Breast epithelium (tissue), 4 donors: ENCODE measurements around the gene TEKT1. TPM values are rescaled to one million over a fixed set of nuclear protein-coding genes. Genes with fewer than 3 reads are reported as not detected.
A peak's percentile ranks its signal among the peaks of the same experiment; 100 is the strongest.

ENCODE experiments used
- DNase-seq, 2 donors: peaks; one replicate each; pipeline ENCODE4 v3.0.0-alpha.2; 2019; ENCODE audit warnings: low spot score in 2 of 2
- H3K27ac ChIP-seq, 2 donors: fragments of 200-600 bp; sonication (generic) in 1 of 2; one replicate each; pipeline ENCODE4 v1.5.1; 2016 to 2019; ENCODE audit warnings: mild to moderate bottlenecking in 1 of 2
- H3K27me3 ChIP-seq, 2 donors: fragments of 200-600 bp; sonication (generic) in 1 of 2; one replicate each; pipeline versions ENCODE4 v1.5.1 to v1.6.0; 2017 to 2019; ENCODE audit warnings: control low read depth in 1 of 2, mild to moderate bottlenecking in 1 of 2
- H3K36me3 ChIP-seq: fragments of 200-600 bp; one replicate; pipeline ENCODE4 v1.5.1; 2019
- H3K4me1 ChIP-seq, 2 donors: fragments of 200-600 bp; sonication (generic); one replicate each; pipeline ENCODE4 v1.5.1; 2016 to 2019; ENCODE audit warnings: control low read depth in 1 of 2
- H3K4me3 ChIP-seq, 3 donors: fragments of 200-600 bp; sonication (generic); 1 replicate in 2 of 3; 2 replicates in 1 of 3; pipeline ENCODE4 v1.5.1; 2016 to 2019; ENCODE audit warnings: mild to moderate bottlenecking in 3 of 3, moderate library complexity in 2 of 3
- H3K9me3 ChIP-seq, 2 donors: fragments of 200-600 bp; sonication (generic) in 1 of 2; one replicate each; pipeline ENCODE4 v1.5.1; 2016 to 2019; ENCODE audit warnings: control low read depth in 1 of 2
- POLR2A ChIP-seq: fragments of 450-650 bp; IDR thresholded peaks from one replicate; pipeline ENCODE4 v1.6.1; 2016; ENCODE audit warnings: antibody characterized with exemption, mild to moderate bottlenecking, moderate library complexity
- POLR2AphosphoS5 ChIP-seq, 3 donors: sonication (generic); formaldehyde crosslinking; IDR thresholded peaks; one replicate each; pipeline ENCODE4 v1.6.1; 2017; ENCODE audit warnings: antibody characterized with exemption in 3 of 3
- intact Hi-C: fragments of 100-400 bp; cut with DNase I; formaldehyde crosslinking; loops from one replicate; pipeline ENCODE4 v1.15.1; 2023; ENCODE audit warnings: low total_unique reads
- total RNA-seq, 3 donors: library from RNA; depleted of rRNA; stranded (reverse); fragments of >200 nt; gene quantifications; one replicate each; pipeline ENCODE4 v1.1.0, GENCODE V29; 2016
- TF ChIP-seq, protein P1 (sequence below), 3 donors: fragments of 450-650 bp; IDR thresholded peaks; one replicate each; pipeline ENCODE4 v1.5.1; 2016 to 2017; ENCODE audit warnings: antibody characterized with exemption in 3 of 3, mild to moderate bottlenecking in 3 of 3, moderate library complexity in 3 of 3

The TEKT1 gene
- total RNA-seq, 3 donors from 2014 or later = not detected

- Histone ChIP-seq H3K4me1 (peaks cover 14 to 24% of the 10 kb centered on the region in 2 donors), H3K36me3 (no peaks in the 10 kb centered on the region), H3K9me3 (no peaks in the 10 kb centered on the region), H3K4me3 (peak overlapping the region in 1 of 3 donors; percentile 31), H3K27ac (peak overlapping the region; percentile 92 to 93), H3K27me3 (no peaks in the 10 kb centered on the region)
- peak; percentile 13 to 55 (median 48) for TF ChIP-seq POLR2AphosphoS5 (IDR thresholded peaks at IDR 0.05)
- no peak for TF ChIP-seq POLR2A
- TF ChIP-seq, protein P1, sequence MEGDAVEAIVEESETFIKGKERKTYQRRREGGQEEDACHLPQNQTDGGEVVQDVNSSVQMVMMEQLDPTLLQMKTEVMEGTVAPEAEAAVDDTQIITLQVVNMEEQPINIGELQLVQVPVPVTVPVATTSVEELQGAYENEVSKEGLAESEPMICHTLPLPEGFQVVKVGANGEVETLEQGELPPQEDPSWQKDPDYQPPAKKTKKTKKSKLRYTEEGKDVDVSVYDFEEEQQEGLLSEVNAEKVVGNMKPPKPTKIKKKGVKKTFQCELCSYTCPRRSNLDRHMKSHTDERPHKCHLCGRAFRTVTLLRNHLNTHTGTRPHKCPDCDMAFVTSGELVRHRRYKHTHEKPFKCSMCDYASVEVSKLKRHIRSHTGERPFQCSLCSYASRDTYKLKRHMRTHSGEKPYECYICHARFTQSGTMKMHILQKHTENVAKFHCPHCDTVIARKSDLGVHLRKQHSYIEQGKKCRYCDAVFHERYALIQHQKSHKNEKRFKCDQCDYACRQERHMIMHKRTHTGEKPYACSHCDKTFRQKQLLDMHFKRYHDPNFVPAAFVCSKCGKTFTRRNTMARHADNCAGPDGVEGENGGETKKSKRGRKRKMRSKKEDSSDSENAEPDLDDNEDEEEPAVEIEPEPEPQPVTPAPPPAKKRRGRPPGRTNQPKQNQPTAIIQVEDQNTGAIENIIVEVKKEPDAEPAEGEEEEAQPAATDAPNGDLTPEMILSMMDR (IDR thresholded peaks at IDR 0.05) = no peak
- intact Hi-C loops = no loop called here
- peak in 1 of 2 donors; percentile 70 for DNase-seq
Measured at GRCh38 chr17:6752068-6752909, 79.2 kb downstream of the TEKT1 start.

DNA sequence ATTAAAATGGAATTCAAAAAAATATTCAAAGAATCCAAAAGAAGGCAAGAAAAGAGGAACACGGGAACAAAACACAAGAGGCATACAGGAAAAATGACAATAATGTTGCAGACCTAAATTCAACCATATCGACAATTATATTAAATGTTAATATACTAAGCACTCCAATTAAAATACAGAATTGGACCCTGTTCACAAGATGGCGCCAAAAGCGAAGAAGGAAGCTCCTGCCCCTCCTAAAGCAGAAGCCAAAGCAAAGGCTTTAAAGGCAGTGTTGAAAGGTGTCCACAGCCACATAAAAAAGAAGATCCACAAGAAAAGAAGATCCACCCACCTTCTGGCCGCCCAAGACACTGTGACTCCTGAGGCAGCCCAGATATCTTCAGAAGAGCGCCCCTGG, 82.0 kb downstream of the TEKT1 start:
- TF ChIP-seq POLR2A = no peak
- no peak for TF ChIP-seq POLR2AphosphoS5 (IDR thresholded peaks at IDR 0.05)
- TF ChIP-seq, protein P1 (IDR thresholded peaks at IDR 0.05) = no peak
- intact Hi-C loops = no loop called here
- no peak overlapping the region for H3K27ac ChIP-seq

GRCh38 chr17:6748617-6749016, 82.9 kb downstream of the TEKT1 start:
- no peak for DNase-seq
- H3K4me1 ChIP-seq = peaks cover 12 to 15% of the 10 kb centered on the region in 2 donors
- no peaks in the 10 kb centered on the region for H3K9me3 ChIP-seq
- H3K4me3 ChIP-seq = no peak overlapping the region
- intact Hi-C loops = no loop called here
- no peak overlapping the region for H3K27ac ChIP-seq
- H3K36me3 ChIP-seq = no peaks in the 10 kb centered on the region
- TF ChIP-seq POLR2AphosphoS5 (IDR thresholded peaks at IDR 0.05) = no peak
- H3K27me3 ChIP-seq = no peaks in the 10 kb centered on the region

More for the DNA sequence above, 82.0 kb downstream of the TEKT1 start:
- Histone ChIP-seq H3K36me3 (no peaks in the 10 kb centered on the region), H3K9me3 (no peaks in the 10 kb centered on the region), H3K4me3 (no peak overlapping the region), H3K4me1 (peaks cover 14 to 19% of the 10 kb centered on the region in 2 donors), H3K27me3 (no peaks in the 10 kb centered on the region)
- no peak for DNase-seq

Other genes with a start within 250 kb of the TEKT1 start
- 10 to 100 TPM; 10.1 to 26.5 (median 25.6) TPM for gene KIAA0753, start 191.0 kb downstream of the TEKT1 start, total RNA-seq
- gene TXNDC17, start 190.7 kb downstream of the TEKT1 start, total RNA-seq = 100 to 1,000 TPM; 125 to 145 (median 134) TPM
- 10 to 100 TPM in 2 of 3 donors, 1 to 10 TPM in 1; 5.4 to 13.4 (median 12.9) TPM for gene MED31, start 180.1 kb downstream of the TEKT1 start, total RNA-seq
- gene C17orf100, start 180.0 kb downstream of the TEKT1 start, total RNA-seq = under 1 TPM; 0.16 to 0.98 (median 0.88) TPM
- under 1 TPM in 1 of 3 donors, not detected in 2; 0.32 TPM for gene SLC13A5, start 118.4 kb downstream of the TEKT1 start, total RNA-seq
- gene XAF1, start 75.7 kb downstream of the TEKT1 start, total RNA-seq = 10 to 100 TPM; 15.2 to 25.6 (median 25.2) TPM
- gene FBXO39, start 55.5 kb downstream of the TEKT1 start, total RNA-seq = 1 to 10 TPM in 2 of 3 donors, not detected in 1; 1.0 to 1.3 TPM
- not detected for gene ALOX12, start 164.3 kb upstream of the TEKT1 start, total RNA-seq
- 100 to 1,000 TPM in 1 of 3 donors, 10 to 100 TPM in 2; 18.7 to 154 (median 93.4) TPM for gene RNASEK, start 180.9 kb upstream of the TEKT1 start, total RNA-seq
- 1 to 10 TPM; 1.4 to 5.9 (median 4.1) TPM for gene BCL6B, start 191.3 kb upstream of the TEKT1 start, total RNA-seq
- gene SLC16A13, start 204.3 kb upstream of the TEKT1 start, total RNA-seq = 1 to 10 TPM in 2 of 3 donors, under 1 TPM in 1; 0.32 to 3.5 (median 2.6) TPM
- 1 to 10 TPM in 2 of 3 donors, not detected in 1; 1.5 to 3.6 TPM for gene SLC16A11, start 212.4 kb upstream of the TEKT1 start, total RNA-seq
- gene CLEC10A, start 248.5 kb upstream of the TEKT1 start, total RNA-seq = 10 to 100 TPM in 1 of 3 donors, 1 to 10 TPM in 2; 2.8 to 15.8 (median 2.9) TPM